Colonic mucosa (tissue), 4 donors: Measurements from ENCODE around the gene DLEU7. TPM values are rescaled to one million over a fixed set of nuclear protein-coding genes. Genes with fewer than 3 reads are reported as not detected.

Experiments used
- DNase-seq: peaks from one replicate; pipeline ENCODE4 v3.0.0-alpha.2; 2020
- H3K27ac ChIP-seq: fragments of 200-600 bp; one replicate; pipeline ENCODE4 v1.8.0; 2021
- H3K27me3 ChIP-seq: fragments of 200-600 bp; one replicate; pipeline ENCODE4 v1.8.0; 2021
- H3K36me3 ChIP-seq: fragments of 200-600 bp; one replicate; pipeline ENCODE4 v1.8.0; 2021
- H3K4me1 ChIP-seq: fragments of 200-600 bp; one replicate; pipeline ENCODE4 v1.8.0; 2021; ENCODE audit warnings: mild to moderate bottlenecking
- H3K4me3 ChIP-seq: fragments of 200-600 bp; one replicate; pipeline ENCODE4 v1.8.0; 2021
- H3K9ac ChIP-seq, 2 donors: one replicate each; pipeline ENCODE4 v1.7.0; 2013; ENCODE audit warnings: control low read depth in 2 of 2, low read depth in 2 of 2, low read length in 2 of 2
- H3K9me3 ChIP-seq: fragments of 200-600 bp; one replicate; pipeline ENCODE4 v1.8.0; 2021
- intact Hi-C: fragments of 100-400 bp; cut with DNase I; formaldehyde crosslinking; loops from one replicate; pipeline ENCODE4 v1.14.1; 2022
- total RNA-seq, 2 donors: library from RNA; stranded (reverse); fragmentation: NEBNext Ultra II Directional in 1 of 2; extraction: Animal tissue kit (Norgen Biotek cat#: 25700) in 1 of 2; gene quantifications; one replicate each; pipeline ENCODE4 v1.2.1, GENCODE V29; 2021
- TF ChIP-seq, protein P1 (sequence below): fragments of 200-600 bp; IDR thresholded peaks from one replicate; pipeline ENCODE4 v1.8.0; 2022; ENCODE audit warnings: antibody characterized with exemption, mild to moderate bottlenecking
- donor health status: healthy.
- donor health status: DM: no; HTN: no; CAD: no.
- donor health status: DM: no; HTN: no; CAD: no.

The DLEU7 gene
- under 1 TPM in 1 of 2 donors, not detected in 1; 0.11 TPM for total RNA-seq

GRCh38 chr13:50843257-50844083, at the start of gene DLEU7:
TSS of gene DLEU7 (minus strand) at chr13:50843692. CDS start at chr13:50843646, 46 bp downstream.
- no peak within 1 kb of the TSS for H3K27ac ChIP-seq
- no peaks in the 10 kb centered on the region for H3K9me3 ChIP-seq
- no peak for DNase-seq
- H3K4me1 ChIP-seq = no peaks in the 10 kb centered on the region
- H3K36me3 ChIP-seq = no peaks in the 10 kb centered on the region
- TF ChIP-seq, protein P1, sequence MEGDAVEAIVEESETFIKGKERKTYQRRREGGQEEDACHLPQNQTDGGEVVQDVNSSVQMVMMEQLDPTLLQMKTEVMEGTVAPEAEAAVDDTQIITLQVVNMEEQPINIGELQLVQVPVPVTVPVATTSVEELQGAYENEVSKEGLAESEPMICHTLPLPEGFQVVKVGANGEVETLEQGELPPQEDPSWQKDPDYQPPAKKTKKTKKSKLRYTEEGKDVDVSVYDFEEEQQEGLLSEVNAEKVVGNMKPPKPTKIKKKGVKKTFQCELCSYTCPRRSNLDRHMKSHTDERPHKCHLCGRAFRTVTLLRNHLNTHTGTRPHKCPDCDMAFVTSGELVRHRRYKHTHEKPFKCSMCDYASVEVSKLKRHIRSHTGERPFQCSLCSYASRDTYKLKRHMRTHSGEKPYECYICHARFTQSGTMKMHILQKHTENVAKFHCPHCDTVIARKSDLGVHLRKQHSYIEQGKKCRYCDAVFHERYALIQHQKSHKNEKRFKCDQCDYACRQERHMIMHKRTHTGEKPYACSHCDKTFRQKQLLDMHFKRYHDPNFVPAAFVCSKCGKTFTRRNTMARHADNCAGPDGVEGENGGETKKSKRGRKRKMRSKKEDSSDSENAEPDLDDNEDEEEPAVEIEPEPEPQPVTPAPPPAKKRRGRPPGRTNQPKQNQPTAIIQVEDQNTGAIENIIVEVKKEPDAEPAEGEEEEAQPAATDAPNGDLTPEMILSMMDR = no peak
- H3K27me3 ChIP-seq = peaks cover 8% of the 10 kb centered on the region
- peak within 1 kb of the TSS in 1 of 2 donors; percentile 28 for H3K9ac ChIP-seq
- H3K4me3 ChIP-seq = peak within 1 kb of the TSS; percentile 28
- intact Hi-C loops = no loop called here

- Histone ChIP-seq H3K4me1 (no peaks in the 10 kb centered on the region), H3K9ac (no peak overlapping the region), H3K4me3 (no peak overlapping the region), H3K27me3 (no peaks in the 10 kb centered on the region), H3K9me3 (no peaks in the 10 kb centered on the region), H3K27ac (no peak overlapping the region), H3K36me3 (no peaks in the 10 kb centered on the region)
- TF ChIP-seq, protein P1 = no peak
- DNase-seq = no peak
- intact Hi-C loops = no loop called here
Observed at GRCh38 chr13:50892210-50892944, 48.9 kb upstream of the DLEU7 start.

DNA sequence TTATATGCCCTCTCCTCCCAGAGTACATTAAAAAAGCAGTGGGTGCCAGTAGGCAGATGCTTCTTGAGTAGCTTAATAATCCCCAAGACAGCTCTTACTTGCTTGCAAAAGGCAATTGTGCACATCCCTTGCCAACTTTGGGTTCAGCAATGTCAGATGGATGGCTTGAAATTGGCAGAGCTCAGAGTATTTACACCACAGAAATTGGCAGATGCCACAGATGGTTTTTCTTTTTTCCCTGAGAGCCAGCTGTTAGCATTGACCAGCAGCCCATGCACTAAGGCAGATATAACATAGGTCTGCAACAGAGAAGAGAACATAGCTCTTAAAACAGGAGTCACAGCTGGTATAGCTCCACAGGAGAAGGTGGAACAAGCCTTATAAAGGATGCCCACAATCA, 47.7 kb upstream of the DLEU7 start:
- Histone ChIP-seq H3K4me1 (no peaks in the 10 kb centered on the region), H3K27me3 (no peaks in the 10 kb centered on the region), H3K9me3 (no peaks in the 10 kb centered on the region), H3K36me3 (no peaks in the 10 kb centered on the region), H3K27ac (no peak overlapping the region), H3K4me3 (no peak overlapping the region), H3K9ac (no peak overlapping the region)
- intact Hi-C loops = no loop called here
- DNase-seq = no peak
- TF ChIP-seq, protein P1 = no peak

GRCh38 chr13:50889317-50889716, 45.8 kb upstream of the DLEU7 start:
- H3K9me3 ChIP-seq = no peaks in the 10 kb centered on the region
- DNase-seq = no peak
- no peaks in the 10 kb centered on the region for H3K27me3 ChIP-seq
- H3K4me1 ChIP-seq = no peaks in the 10 kb centered on the region
- TF ChIP-seq, protein P1 = no peak
- no peak overlapping the region for H3K27ac ChIP-seq
- H3K36me3 ChIP-seq = no peaks in the 10 kb centered on the region
- no peak overlapping the region for H3K9ac ChIP-seq
- intact Hi-C loops = no loop called here
- H3K4me3 ChIP-seq = no peak overlapping the region

DNA sequence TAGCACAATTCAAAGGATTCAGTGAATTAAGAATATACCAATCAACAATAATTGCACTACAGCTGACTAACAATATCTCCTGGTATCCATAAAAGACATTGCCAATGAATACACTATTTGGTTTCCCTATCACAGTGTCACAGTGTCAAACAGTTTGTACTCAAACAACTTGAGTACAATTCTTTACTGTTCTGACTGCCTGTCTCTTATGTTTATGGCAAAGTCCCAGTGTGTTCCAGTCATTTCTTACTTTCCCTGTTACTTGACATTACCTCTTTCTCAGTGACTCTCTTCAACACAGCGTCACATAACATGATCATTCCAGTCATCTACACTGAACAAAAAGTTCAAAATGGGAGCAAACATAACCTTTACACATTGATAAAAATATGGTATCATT, 44.9 kb upstream of the DLEU7 start:
- Histone ChIP-seq H3K27ac (no peak overlapping the region), H3K36me3 (no peaks in the 10 kb centered on the region), H3K9ac (no peak overlapping the region), H3K27me3 (no peaks in the 10 kb centered on the region), H3K9me3 (no peaks in the 10 kb centered on the region), H3K4me1 (no peaks in the 10 kb centered on the region), H3K4me3 (no peak overlapping the region)
- intact Hi-C loops = no loop called here
- TF ChIP-seq, protein P1 = no peak
- no peak for DNase-seq
